GM21786 (cell line): ENCODE results near the gene CYGB.

Experiments
- ATAC-seq: cut with Tn5 transposase; IDR thresholded peaks from one replicate; pipeline ENCODE4 v1.9.1; 2021; ENCODE audit not compliant: unreplicated experiment

Gene CYGB

GRCh38 chr17:76501827-76502307, 35.6 kb downstream of the CYGB start:
- ATAC-seq: no peak

- ATAC-seq: peak; percentile 53
Measured at GRCh38 chr17:76501018-76501826, 36.3 kb downstream of the CYGB start, which contains the start of gene RHBDF2. RHBDF2 (minus strand) TSS chr17:76501423; CDS start chr17:76481524, 19,899 bp downstream.

- no peak for ATAC-seq
Measured at GRCh38 chr17:76500747-76501017, 36.8 kb downstream of the CYGB start.

- no peak for ATAC-seq
Measured at GRCh38 chr17:76500074-76500746, 37.3 kb downstream of the CYGB start.

- no peak for ATAC-seq
Measured at GRCh38 chr17:76499267-76499667, 38.2 kb downstream of the CYGB start.

GRCh38 chr17:76498876-76499251, 38.6 kb downstream of the CYGB start:
- no peak for ATAC-seq

GRCh38 chr17:76497979-76498875, 39.3 kb downstream of the CYGB start:
- no peak for ATAC-seq

GRCh38 chr17:76497699-76497978, 39.9 kb downstream of the CYGB start:
- no peak for ATAC-seq

- no peak for ATAC-seq
Measured at GRCh38 chr17:76496464-76496863, 41.0 kb downstream of the CYGB start.

GRCh38 chr17:76495663-76496400, 41.7 kb downstream of the CYGB start:
- ATAC-seq: no peak

- no peak for ATAC-seq
Measured at GRCh38 chr17:76493505-76494167, 43.9 kb downstream of the CYGB start.

GRCh38 chr17:76492989-76493501, 44.5 kb downstream of the CYGB start:
- peak; percentile 37 for ATAC-seq

- peak; percentile 52 for ATAC-seq
Measured at GRCh38 chr17:76492123-76492988, 45.2 kb downstream of the CYGB start.

- ATAC-seq: no peak
Measured at GRCh38 chr17:76491271-76492122, 46.0 kb downstream of the CYGB start.

GRCh38 chr17:76490112-76490710, 47.3 kb downstream of the CYGB start:
- no peak for ATAC-seq

GRCh38 chr17:76487451-76488192, 49.9 kb downstream of the CYGB start:
- ATAC-seq: no peak

GRCh38 chr17:76485569-76485968, 51.9 kb downstream of the CYGB start:
- ATAC-seq: no peak
